HG03097 (cell line): ENCODE measurements around the gene RNF166.
A peak's percentile ranks its signal among the peaks of the same experiment; 100 is the strongest.

ENCODE experiments used
- ATAC-seq: cut with Tn5 transposase; IDR thresholded peaks from one replicate; pipeline ENCODE4 v1.9.1; 2021; ENCODE audit not compliant: unreplicated experiment, low FRiP score

RNF166 gene

DNA sequence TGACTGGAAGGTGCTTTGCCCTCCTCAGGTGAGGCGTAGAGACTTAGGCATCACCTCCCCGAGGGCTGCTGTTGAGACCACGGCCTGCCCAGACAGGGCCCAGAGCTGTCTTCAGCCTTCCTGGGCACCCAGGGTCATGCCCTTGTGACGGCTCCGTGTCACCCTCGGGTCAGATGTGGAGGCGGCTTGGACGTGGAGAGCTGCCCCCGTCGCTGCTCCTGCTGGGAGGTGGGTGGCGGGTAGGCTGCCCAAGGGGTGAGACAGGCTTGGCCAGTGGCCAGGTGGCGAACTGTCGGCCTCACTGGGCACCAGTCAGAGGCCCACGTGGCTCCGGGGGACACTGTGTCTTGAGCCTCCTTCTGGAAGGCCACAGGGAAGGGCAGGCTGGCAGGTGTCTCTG is 11.0 kb downstream of the RNF166 start:
- no peak for ATAC-seq

DNA sequence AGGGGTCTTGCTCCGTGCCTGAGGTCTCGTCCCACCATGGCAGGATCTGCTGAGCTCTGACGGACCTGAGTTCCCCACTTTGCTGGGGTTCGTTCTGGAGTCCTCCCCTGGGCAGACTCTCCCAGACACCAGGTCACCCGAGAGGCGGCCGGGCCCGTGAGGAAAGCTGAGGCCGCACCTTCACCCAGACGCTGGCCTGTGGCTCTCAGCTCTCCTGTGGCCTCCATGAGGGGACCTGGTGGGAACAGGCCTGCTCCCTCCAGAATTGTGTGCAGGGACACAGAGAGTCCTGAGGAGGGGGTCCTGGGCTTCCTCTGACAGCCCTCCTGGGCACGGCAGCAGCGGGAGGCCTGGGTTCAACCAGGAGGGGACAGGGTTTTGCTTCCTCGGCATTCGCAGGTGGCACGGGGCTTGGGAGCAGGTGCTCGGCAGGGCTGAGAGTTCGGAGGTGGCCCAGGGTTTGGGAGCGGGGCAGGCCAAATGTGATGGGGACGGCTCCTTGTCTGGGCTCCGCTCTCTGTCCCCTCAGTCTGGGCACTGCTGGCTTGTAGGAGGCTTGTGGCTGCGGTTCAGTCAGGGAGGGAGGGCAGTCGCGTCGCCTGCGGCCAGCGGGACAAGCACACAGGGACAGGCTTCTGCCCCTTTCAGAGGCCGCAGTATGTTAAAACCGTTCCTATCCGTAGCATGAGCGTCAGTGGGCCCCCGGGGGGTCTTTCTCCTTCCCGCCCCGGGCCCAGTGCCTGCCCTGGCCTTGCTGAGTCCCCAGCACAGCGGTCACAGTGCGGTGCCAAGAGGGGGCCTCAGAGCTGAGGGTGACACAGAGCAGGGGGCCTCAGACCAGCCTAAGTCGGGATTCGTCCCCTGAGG is 11.8 kb downstream of the RNF166 start:
- no peak for ATAC-seq

DNA sequence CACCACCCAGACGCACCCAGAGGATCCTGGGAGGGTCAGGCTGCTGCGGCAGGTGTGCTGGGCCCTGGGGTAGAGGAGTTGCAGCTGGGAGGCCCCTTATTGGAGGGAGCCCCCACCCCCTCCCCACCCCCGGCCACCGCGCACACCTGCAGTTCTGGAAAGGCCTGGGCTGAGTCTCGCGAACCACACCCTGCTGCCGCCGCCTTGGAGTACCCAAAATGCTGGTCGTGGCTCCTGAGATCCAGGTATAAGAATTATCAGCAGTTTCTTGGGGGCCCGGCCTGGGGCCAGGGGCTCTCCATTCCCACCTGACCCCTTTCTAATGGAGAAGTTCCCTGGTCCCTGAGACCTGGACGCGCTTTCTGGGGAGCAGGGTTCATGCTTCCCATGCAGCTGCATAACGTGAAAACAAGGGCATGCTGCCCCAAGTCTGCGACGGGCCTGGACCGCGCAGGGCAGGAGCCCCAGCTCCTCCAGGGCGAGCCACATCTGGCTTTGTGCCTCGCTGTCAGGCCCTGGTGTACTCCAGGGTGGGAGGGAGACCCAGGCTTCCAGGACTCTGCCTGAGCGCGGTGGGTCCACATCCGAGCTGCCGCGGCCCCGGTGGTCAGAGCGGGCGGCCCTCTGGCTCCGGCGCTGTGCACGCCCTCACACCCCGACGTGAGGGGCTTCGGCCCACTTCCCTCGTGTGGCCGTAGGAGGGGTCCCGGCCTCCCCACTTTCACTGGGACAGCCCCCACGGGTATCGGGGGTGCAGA is 12.6 kb downstream of the RNF166 start:
- no peak for ATAC-seq

DNA sequence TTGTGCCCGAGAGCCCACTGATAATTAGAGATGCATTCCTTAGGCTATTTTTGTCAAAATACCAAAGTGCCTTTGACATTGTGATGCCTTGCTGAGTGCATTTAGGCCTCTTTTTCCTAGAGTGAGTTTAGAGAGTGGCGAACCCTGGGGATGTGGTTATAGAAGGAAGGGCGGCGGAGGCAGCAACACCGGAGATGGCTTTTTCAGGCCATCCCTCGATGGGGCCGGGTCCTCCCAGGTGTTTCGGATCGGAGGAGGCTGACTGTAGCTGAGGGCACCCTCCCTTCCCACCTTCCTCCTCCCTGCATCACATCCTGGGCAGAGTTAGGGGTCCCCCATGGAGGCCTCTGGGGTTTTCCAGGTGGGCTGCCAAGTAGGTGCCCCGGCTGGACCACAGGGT is 13.3 kb downstream of the RNF166 start:
- ATAC-seq: no peak

DNA sequence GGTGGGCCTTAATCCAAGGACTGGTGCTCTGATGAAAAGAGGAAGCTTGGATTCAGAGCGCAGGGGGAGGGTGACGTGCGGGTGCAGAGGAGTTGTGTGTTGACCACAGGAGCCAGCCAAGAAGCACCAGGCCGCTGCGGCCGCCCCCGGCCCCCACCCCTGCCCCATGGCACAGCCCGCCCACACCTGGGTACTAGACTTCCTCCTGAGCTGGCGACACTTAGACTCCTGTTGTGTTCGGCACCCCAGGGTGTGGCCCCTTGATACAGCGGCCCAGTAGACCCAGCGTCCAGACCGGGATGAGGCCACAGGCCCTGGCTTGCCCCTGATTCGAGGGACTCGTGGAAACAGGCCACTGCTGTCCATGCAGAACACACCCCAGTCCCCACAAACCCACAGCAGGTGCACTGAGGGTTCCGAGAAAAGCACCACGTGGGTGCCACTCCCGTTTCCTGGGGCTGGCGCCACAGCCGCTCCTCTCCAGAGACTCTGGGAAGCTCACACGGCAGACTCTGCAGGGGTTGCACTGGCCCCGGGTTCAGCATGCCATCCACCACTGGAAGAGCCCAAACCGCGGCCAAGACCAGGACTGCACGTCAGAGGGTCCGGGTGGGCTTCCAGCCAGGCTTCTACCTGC is 14.2 kb downstream of the RNF166 start:
- no peak for ATAC-seq

DNA sequence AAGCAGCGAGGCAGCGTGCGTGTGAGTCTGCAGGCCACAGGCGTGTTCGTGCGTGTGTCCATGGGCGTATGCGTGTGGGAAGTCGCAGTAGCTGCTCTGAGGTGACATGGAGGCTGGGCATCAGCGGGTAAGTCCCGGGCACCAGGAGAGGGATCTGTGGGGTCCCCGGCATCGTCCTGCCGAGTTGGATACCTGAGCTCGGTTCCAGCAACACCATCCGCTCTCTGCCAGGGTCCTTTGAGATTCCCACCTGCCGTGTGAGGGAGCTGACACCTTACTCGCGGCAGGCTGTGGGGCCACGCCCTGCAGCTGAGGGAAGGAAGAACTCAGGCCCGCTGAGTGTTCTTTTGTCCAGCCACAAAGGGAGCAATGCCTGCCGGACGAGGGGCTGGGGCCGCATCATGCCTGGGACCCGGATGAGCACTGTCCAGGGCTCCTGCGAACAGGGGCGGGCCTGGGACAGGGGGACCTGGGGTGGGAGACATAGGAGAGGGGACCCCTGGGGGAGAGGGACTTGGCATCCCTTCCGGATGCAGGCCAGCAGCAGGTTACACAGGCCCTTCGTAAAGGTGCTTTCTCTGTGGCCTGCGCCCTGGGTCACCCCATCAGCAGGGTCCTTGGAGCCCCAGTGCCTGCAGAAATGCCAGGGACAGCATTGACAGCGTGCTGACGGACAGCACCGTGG is 14.9 kb downstream of the RNF166 start:
- no peak for ATAC-seq

DNA sequence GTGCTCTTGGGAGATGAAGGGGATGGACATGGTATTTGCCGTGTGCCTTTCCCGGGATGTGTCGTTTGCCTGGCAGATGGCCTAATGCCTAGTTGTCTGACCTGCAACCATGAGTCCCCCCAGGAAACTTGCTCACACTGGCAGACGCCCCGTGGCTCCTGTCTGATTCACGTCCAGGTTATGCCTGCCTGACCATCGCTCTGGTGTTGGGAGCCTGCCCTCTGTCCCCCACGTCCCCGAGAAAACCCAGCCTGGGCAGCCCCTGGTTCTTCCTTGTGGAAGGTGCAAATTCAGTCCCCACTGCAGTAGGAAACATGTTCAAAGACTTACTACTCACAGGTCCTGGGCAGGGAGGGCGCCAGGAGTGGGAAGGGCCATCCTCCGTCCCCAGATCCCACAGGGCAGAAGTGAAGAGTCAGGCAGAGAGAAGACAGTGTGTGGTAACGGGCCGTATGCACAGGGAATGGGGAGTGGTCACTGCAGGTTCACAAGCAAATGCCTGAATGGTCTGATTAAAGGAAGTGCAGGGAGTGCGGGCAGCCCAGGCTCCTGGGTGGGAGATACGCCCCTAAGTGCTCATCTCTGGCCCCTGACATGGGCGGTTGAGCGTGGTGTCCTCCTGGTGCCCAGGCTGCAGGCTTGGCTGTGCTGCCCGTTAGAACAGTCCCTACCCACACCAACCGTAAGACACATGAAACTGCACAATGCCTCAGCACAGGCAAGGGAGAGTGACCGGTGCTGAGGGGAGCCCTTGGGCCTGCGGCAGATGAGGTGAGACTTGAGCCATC is 15.7 kb downstream of the RNF166 start:
- no peak for ATAC-seq

DNA sequence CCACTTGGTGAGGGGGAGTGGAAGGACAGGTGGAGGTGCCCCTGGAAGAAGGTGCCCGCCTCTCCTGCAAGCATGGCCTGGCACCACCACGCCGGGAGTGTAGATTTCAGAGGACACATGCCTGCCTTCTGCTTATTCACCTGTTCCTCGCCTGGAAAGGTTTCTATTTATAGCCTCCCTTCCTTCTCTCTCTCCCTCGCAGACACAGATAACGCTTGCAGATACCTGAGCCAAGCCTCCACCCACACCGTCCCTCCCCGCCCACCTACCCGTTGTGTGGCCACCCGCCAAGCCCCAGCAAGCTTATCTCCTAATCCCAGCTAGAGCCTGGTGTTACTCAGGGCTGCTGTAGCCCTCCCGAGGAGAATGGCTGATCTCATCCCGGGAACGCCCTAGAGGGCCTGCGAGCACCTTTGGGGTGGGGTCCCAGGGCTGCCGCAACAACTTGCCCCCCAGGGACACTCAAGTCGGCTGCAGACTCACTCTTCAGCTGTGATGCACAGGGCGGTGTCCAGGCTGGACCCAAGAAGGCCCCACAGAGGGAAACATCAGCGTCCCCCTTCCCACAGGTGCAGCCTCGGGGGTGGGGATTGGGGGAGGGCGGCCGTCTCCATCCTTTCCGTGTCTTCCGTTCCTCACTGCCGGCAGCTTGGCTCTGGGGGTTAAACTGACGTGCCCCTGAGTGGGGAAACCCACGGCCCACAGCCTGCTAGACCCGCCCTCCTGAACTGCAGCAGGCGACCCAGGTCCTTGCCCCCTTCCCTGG is 18.0 kb downstream of the RNF166 start:
- ATAC-seq: no peak

DNA sequence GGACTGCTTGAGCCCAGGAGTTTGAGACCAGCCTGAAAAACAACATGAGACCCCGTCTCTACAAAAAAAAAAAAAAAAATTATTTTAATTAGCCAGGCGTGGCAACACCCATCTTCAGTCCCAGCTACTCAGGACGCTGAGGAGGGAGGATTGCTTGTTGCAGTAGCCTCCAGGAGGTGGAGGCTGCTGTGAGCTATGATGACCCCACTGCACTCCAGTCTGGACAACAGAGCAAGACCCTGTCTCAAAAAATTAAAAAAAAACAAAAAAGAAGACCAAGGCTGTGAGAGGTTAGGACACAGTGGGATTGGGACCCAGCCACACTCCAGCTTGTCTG is 18.6 kb downstream of the RNF166 start:
- no peak for ATAC-seq

DNA sequence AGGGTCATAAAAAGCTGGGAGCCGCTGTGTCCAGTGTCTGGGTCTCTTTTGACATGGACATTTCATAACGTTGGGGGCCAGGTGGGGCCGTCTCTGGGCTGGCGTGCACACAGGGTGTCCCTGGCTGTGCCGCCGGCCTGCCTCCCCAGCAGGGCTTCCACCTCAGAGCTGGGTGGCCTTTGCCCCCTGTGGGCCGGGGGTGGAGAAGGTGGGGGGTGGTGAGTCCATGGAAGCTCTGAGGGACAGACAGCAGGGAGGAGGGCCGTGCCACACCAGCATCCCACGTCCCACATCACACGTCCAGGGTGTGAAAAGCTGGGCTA is 19.0 kb downstream of the RNF166 start:
- no peak for ATAC-seq

DNA sequence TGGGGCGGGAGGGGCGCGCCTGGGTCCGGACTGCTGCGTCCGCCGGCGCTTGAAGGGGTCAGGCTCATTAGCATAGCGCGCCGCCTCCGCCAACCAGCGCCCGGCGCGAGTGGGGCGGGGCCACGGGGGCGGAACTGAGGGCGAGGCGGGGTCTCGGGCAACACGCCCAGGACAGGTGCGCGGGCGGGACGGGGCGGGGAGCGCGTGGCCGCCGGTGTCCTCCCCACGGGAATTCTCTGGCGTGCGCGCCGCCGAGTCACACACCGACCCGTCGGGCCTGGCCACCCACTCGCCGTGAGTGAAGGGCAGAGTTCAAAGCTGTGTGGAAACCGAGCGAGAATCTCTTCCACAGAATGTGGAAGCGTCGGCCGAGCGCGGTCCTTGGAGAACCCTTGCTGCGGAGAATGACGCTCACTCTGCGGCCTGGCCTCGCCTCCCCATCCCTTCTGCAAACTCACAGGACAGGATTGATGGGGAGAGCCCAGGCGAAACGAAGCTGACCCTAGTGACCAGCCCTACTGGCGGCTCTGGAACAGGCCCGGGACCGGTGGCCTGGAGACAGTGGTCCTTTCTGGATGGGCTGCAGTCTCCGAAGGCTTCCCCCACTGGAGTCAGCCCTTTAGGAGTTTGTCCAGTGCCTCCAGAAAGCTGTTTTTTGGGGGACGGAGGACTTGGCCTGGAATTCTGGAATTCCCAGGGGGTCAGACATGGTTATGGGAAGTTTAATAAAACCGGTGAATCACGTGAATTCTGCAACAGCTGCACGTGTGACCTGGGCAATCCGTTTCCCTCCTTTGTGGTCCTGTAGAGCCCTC is 19.6 kb downstream of the RNF166 start, which contains the start of gene SNAI3:
SNAI3 (minus strand) TSS at position 69 of the 815 bp plus-strand sequence. CDS start 101 bp downstream, outside the sequence.
- ATAC-seq: peak; percentile 51

DNA sequence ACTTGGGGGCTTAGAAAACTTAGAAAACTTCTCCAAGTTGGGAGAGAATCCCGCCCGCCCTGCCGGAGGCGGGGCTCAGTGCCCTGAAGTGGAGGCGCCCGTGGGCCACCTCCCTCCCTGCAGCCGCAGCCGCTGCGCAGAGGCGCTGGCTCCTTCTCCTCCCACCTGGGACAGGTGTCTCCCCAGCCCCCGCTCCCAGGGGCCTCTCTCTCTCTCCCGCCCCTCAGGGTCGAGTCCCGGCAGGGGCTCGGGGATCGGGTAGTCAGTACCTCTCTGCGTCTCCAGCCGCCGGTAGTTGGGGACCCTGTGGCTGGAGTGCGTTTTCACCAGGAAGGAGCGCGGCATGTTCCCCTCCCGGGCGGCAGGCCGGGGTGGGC is 20.2 kb downstream of the RNF166 start:
- no peak for ATAC-seq

DNA sequence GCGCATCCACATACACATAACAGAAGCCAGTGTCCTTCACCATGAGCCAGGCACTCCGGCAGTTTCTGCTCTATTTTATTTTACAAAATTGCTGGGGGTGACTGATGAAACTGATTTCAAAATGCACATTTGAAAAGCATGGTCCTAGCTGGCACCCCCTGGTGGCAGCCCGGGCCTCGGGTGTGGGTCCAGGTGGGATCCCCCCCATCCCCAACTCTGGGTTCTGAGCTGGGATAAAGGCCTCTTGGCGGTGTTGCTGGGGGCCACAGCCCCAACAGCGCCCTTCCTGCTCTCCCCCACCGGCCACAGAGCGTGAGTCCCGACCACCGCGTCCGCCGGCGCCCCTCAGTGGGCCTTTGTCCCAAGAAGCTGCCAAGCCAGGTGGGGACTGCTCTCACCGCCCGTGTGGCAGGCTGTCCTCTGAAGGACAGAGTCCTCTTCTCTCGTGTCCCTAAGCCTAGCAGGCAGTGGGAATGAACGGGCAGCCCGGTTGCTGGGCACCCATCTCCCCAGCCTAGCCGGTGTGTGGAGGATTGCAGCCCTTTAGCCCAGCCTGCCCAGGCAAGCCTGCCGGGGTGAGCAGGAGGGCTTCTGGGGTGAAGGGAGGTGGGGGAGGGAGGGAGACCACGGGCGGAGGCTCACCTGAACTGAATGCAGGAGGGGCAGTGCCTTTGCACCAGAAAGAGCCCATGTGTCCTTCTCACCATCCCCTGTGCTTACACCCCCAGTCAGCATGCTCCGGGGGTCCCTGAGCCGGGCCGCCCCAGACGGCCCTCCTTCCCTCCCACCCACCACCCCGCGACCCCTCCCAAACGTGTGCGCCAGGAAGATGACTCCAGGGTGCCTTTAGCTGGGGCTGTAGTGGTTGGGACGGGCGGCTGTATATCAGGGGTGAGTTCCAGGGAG is 20.8 kb downstream of the RNF166 start:
- no peak for ATAC-seq

DNA sequence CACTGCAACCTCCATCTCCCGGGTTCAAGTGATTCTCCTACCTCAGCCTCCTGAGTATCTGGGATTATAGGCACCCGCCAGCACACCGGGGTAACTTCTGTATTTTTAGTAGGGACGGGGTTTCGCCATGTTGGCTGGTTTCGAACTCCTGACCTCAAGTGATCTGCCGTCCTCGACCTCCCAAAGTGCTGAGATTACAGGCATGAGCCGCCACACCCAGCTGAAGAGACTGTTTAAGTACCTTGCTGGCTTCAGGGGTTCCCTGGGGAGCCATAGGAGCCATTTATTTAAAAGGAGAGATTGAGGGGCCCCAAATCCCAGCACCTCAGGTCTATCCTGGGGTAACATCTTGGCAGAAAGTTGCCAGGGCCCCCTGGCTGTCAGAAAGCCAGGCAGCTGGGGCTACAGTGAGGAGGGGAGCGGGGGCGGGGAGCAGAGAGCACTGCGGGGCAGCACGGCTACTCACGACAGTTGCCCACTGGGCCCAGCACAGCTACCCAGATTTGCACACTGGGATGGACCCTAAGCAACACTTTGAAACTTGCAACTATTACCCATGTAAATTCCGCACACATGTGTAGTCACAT is 21.5 kb downstream of the RNF166 start:
- ATAC-seq: no peak

DNA sequence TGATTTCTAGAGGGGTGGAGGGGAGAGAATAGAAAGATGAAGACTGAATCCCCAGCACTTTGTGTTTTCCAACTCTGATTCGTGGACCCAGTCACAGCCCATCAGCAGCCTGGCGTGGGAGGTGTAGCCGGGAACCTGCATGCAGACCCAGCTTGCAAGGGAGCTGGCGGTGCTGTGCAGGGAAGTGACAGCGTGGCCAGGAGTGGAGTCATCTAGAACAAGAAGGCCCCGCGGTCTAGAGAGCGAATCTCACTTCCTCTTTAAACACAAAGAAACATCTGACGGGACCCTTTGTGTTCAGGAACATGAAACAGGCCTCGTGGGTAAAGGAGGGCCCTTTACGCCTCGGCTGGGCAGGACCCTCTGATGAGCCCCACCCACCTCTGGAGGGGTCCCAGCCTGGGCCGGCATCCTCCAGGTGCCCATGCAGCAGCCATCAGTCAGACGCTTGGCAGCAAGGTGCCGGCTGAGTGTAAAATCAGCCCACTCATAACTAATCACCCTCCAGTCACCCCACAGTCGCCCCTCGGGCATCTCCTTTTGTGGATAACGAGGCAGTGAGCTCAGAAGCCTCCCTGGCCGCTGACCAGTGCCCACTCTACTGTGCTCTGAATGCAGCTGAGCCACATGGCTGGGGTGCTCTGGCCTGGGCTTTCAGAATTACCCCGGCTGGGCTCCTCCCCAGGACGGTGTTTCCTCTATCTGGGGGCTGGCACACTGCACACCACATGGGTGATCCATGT is 24.3 kb downstream of the RNF166 start:
- peak; percentile 64 for ATAC-seq

DNA sequence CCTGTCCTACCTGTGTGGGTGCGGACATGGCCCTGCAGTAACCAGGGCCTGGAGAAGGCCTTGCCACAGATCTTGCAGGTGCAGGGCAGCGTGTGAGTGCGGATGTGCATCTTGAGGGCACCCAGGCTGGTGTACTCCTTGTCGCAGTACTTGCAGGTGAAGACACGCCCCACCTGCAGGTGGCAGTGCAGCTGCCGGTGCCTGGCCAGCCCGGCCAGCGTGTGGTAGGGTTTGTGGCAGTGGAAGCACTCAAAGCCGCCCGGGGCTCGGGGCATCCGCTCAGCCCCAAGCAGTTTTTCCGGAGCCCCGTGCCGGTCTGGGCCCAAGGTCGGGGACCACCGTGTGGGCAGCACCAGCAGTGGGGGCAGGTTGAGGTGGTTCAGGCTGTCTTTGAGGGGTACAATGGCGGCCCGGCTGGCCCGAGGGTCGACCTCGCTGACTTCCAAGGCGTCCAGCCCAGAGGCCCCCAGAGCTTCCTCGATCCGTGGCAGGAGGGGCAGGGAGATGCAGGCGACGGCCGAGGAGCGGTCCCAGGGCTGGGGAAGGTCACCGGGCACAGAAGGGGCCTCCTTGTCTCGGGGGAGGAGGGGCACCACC is 25.0 kb downstream of the RNF166 start:
- no peak for ATAC-seq
